ENCODE results near the gene TXNDC5.

TXNDC5 gene

DNA sequence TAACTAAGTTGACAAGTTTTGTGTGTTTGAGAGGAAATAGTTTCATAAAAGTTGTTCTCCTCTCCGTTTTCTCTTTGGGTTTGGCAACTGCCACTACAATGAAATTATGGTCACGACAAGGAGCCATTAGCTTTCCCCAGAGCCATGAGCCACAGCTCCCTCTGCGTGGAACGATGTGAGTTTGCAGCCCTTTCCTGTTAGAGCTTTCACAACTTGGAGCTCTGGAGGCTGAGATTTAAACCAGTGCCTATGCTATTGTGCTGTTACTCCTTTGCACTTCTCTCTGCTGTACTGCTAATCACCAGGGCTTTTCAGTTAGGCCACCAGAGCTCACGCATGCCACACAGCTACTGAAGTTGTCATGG, 29.3 kb upstream of the TXNDC5 start:
- no peak overlapping the region for H3K4me3 ChIP-seq
- TF ChIP-seq, protein P1, sequence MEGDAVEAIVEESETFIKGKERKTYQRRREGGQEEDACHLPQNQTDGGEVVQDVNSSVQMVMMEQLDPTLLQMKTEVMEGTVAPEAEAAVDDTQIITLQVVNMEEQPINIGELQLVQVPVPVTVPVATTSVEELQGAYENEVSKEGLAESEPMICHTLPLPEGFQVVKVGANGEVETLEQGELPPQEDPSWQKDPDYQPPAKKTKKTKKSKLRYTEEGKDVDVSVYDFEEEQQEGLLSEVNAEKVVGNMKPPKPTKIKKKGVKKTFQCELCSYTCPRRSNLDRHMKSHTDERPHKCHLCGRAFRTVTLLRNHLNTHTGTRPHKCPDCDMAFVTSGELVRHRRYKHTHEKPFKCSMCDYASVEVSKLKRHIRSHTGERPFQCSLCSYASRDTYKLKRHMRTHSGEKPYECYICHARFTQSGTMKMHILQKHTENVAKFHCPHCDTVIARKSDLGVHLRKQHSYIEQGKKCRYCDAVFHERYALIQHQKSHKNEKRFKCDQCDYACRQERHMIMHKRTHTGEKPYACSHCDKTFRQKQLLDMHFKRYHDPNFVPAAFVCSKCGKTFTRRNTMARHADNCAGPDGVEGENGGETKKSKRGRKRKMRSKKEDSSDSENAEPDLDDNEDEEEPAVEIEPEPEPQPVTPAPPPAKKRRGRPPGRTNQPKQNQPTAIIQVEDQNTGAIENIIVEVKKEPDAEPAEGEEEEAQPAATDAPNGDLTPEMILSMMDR (IDR thresholded peaks at IDR 0.05) = no peak
- H3K27ac ChIP-seq = no peak overlapping the region
- no peak for DNase-seq (ENCODE audit: low spot score)

DNA sequence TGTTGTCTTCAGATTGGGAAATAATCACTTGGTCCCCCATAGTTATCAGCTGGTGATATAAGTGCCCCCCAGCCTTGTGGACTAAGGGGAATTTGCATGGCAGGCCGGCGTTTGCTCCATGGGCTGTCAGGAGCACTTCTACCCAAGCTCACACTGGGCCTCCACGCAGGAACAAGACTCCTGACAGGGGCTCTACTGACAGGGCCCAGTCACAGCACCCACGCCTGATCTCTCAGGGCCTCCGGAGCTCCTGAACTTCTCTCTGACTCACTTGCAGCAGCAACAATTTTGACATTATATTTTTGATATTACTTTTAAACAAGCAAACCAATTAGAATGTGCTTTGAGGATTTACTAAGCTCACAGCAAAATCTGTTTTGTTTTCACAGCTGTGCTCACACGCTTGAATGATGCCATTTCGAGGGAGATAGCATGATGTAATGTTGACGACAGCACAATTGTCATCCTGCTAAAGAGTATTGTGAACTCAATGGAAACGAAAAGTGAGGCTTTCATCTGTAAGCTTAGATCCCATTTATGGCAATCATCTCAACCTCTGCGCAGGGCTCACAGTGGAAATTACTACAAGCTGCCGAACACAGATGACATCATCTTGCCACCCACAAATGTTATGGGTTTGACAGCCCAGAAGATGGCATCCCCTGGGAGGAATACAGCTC, 28.7 kb upstream of the TXNDC5 start:
- H3K27ac ChIP-seq = no peak overlapping the region
- TF ChIP-seq, protein P1 (IDR thresholded peaks at IDR 0.05) = no peak
- H3K4me3 ChIP-seq = no peak overlapping the region
- DNase-seq (ENCODE audit: low spot score) = no peak

DNA sequence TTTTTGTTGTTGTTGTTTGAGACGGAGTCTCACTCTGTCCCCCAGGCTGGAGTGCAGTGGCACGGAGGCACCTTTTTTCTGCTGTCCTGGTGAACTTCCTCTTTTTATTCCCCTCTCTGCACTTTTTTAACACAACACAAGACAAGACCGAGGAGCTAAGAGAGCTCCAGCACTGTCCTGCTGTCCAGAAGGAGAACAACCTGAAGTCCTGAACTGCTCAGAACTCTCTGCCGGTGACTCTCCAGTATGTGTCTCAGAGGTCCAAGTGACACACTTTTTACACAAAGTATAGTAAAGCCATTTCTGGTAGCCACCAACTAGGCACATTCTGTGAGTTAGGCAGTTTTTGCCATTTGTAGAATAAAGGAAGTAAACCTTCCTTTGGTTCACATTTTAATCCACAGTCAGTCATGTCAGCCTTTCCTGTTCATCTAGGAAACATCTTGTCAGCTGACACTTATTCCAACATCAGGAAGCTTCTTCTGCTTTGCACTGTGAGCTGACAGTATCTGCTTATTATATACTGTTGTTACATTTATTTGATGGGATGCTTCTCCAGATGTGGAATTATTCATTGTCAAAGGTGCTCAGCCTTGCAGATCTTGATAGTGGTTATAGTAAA, 28.1 kb upstream of the TXNDC5 start:
- TF ChIP-seq, protein P1 (IDR thresholded peaks at IDR 0.05) = no peak
- Histone ChIP-seq H3K27ac (no peak overlapping the region), H3K4me3 (no peak overlapping the region)
- no peak for DNase-seq (ENCODE audit: low spot score)

DNA sequence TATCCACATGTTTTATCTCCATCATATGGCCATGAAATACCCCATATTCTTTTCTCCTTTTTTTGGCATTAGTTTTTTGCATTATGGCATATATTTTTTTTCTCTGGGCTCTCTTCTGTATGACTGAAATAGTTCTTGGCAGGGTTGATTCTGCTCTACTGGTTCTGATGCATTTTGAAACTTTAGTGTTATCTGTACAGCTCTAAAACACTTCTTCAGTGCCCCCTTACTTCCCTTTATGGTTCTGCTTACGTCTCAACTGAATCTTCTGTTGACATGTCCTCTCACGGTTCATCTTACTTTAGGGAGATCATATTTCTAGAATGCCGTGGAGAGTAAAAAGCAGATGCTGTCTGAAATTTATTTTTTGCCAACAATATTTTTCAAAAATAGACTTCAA, 23.2 kb upstream of the TXNDC5 start:
- Histone ChIP-seq H3K4me3 (no peak overlapping the region), H3K27ac (no peak overlapping the region)
- no peak for DNase-seq (ENCODE audit: low spot score)
- TF ChIP-seq, protein P1 (IDR thresholded peaks at IDR 0.05) = no peak

DNA sequence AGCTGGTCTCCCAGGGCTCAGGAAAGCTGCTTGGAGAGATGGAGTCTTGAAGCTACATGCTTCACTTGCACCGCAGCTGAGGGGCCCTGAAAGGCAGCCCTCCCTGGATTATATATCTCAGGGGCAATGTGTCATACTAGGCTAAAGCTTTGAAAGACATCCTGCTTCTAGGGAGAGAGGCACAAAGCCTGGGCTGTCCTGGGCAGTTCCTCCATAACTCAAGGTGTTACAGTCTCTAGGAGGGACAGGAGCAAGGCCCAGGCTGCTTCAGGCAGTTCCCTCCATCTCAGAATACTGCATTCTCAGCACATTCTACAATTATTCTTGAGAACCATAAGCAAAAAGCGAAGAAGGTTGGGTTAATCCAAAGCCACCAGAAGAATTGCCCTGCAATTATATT, 22.0 kb upstream of the TXNDC5 start:
- TF ChIP-seq, protein P1 (IDR thresholded peaks at IDR 0.05) = no peak
- Histone ChIP-seq H3K27ac (no peak overlapping the region), H3K4me3 (no peak overlapping the region)
- DNase-seq (ENCODE audit: low spot score) = no peak

DNA sequence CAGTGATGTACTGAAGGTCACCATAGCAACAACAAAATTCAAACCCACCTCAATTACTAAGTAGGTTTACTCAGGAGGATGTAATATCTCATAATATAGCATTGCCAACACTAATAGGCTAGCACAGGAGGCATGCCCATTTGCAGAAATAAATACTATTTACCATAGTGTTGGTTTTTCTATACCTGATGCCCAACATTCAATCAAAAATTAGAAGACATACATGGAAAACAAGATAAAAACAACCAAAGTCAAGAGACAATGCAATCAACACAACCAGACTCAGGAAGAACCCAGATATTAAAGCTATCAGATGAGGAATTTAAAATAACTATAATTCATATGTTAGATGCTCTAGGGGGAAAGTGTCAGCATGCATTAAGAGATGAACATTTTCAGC, 14.3 kb upstream of the TXNDC5 start:
- no peak overlapping the region for H3K27ac ChIP-seq
- TF ChIP-seq, protein P1 (IDR thresholded peaks at IDR 0.05) = no peak
- DNase-seq (ENCODE audit: low spot score) = no peak

DNA sequence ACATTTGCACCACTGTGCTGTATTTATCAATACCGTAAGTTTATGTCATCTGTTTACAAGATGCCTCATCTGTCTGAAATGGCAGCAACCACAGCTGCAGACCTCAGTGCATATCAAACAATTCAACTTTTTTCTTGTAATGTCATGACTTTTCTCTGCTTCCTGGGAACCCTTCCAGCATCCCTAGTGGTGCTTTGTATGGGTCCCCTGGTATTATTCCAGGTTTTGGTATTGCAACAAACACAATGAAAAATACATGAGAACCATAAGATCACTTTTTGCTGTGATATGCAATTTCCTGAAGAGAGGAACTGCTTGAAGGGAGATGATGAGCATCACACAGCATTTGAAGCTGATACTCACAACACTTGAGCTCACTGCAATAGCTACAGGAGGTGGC, 12.0 kb upstream of the TXNDC5 start:
- no peak overlapping the region for H3K4me3 ChIP-seq
- no peak for DNase-seq (ENCODE audit: low spot score)
- H3K27ac ChIP-seq = no peak overlapping the region
- TF ChIP-seq, protein P1 (IDR thresholded peaks at IDR 0.05) = no peak

More for the DNA sequence above, 14.3 kb upstream of the TXNDC5 start:
- no peak overlapping the region for H3K4me3 ChIP-seq
